ENCODE results near the gene PRPSAP2.
"Not testable (repeated sequence)": the region's sequence is repeated elsewhere in the genome, so short reads cannot be mapped to it uniquely, and the experiment has no call there.

PRPSAP2 gene

DNA sequence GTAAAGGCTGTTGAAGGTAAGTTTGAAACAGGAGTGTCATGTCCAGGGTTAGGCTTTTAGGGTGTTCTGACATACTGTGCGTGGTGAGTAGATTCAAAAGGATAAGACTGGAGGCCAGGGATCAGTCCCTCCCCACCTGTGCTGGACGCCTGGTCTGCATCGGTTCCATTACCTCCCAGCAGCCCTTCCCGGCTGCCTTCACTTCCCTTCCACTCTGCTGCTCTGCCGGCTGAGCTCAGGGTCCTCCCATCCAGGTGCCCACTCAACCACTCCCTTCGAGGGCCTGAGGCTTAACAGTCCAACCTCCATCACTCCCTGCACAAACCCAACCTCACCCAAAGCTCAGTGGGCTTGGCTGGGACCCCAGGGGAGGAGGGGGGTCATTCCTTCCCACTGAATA is 89.9 kb downstream of the PRPSAP2 start:
- DNase-seq, result no peak

DNA sequence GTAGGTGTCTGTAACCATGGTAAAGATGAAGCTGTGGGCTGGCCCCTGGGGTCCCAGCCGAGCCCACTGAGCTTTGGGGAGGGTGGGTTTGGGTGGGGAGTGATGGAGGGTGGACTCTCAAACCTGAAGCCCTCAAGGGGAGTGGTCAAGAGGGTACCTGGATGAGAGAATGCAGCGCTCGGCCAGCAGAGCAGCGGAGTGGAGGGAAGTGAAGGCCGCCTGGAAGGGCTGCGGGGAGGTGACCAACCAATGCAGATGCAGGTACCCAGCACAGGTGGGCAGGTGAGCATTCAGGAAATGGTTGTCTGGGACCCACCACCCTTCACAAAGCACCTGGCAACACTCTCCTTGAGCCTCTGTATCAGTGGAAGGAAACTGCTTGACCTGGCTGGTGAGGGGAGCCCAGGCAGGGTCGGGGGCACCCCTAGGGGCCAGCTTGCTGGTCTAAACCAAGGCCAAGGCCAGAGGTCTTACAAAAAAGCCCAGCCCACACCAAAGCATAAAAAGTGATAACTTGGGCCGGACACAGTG is 90.6 kb downstream of the PRPSAP2 start:
- no peak for DNase-seq

DNA sequence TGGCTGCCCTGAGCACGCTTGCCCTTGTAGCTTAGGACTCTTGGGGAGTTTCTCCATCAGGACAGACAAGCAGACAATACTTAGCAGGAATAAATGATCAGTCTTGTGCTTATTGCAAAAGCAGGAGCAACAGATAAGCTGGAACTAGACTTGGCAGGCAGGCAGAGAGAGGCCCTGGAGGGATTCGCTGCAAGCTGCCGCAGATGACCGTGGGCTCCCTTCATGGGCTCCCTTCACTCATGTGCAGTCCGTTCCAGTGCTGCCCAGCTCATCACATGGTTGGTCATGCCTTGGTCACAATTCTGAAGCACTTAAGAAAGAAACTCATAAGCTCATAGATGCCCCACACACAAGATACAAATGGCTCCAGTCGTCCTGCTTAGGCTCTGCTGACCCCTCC is 91.6 kb downstream of the PRPSAP2 start:
- no peak for DNase-seq

DNA sequence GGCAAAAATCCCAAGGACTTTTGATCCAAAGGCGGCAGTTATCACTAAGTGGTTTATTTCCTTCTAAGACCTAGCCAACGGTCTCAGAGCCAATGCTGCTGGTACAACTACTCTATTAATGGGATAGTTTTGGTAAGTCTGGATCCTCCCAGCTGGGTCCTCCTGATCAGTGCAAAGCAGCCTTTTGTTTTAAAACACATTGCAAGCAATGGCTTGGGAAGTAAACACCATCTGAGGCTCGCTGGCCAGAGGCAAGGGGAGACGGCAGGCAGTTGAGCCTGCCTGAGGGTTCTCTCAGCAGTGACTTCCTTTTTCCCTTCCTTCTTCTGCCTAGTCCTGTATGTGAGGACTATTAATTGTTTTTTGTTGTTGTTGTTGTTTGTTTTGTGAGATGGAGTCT is 92.4 kb downstream of the PRPSAP2 start:
- no peak for DNase-seq

DNA sequence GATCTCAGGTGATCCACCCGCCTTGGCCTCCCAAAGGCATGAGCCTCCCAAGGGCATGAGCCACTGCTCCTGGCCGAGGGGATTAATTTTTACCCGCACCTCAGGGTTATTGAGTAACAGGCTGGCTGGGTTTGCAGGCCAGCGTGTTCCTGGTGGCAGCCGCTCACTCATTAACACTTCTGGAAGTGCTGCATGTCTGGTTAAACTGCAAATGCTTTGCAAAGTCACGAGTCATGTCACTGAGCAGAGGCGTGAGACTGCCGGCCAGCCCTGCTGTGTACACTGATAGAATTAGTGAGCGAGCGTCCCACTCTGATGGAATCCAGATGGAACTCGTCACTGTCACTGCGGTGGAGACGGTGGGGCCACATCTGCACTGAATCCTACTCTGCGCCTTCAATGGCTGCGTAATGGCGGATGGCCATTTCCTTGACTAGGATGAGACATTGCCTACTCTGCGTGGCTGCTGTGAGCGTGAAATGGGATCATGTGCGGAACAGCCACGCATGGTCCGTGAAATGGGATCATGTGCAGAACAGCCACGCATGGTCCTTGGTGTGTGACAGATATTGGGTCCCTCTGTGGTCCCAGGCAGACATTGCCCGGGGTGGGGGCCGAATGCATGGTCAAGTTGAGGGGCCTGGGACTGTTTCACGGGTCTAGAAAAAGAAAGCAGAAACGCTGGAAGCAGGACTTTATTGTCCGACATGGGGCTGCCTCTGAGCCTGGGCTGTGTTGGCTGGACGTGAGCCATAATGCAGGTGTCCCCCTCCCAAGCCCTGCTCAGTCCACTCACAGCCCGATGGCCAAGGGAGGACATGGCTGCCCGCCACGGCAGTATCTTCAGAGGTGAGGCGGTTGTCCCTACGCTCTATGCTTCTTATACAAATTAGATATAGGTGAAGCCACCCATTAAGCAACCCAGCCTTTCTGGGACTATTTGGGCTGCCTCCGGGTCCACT is 93.3 kb downstream of the PRPSAP2 start:
- DNase-seq, result no peak

DNA sequence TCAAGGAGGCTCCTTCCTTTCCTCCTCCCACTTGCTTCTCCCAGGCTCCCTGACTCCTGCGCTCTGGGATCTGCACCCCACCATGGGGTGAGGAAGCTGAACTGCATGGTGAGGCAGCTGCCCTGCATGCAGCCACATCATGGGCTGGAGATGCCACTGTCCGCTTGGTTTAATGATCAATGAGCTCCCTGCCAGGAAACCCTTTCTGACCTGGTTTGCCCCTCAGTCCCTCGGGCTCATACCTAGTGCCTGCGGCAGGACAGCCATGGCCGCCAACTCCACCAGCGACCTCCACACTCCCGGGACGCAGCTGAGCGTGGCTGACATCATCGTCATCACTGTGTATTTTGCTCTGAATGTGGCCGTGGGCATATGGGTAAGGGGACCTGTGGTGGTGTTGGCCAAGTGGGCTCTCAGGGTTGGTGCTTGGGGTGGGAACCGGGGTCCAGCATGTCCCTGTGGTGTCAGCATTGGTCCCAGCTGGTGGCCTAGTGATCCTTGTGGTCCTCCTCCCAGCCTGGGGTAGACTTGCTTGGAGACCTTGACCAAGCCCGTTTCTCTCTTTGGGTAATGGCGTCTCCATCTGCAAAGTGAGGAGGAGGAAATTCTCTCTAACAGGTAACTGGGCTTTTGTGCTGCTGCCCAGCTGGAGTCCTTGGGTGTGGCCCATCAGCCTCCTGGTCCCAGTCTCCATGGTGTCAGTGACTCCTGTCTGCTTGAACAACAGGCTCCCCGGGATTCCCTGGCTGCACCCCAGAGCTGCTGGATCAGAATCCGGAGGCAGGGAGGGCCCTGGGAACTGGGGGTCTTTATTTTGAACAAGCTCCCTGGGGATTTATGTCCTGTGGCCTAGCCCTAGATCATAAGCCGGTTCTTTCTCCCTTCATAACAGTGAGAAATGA is 94.3 kb downstream of the PRPSAP2 start, which contains the start of gene SLC5A10:
Gene SLC5A10, plus strand, starts transcription at position 225 of the 902 bp plus-strand sequence. Its CDS starts 41 bp downstream, at position 266.
- no peak for DNase-seq

DNA sequence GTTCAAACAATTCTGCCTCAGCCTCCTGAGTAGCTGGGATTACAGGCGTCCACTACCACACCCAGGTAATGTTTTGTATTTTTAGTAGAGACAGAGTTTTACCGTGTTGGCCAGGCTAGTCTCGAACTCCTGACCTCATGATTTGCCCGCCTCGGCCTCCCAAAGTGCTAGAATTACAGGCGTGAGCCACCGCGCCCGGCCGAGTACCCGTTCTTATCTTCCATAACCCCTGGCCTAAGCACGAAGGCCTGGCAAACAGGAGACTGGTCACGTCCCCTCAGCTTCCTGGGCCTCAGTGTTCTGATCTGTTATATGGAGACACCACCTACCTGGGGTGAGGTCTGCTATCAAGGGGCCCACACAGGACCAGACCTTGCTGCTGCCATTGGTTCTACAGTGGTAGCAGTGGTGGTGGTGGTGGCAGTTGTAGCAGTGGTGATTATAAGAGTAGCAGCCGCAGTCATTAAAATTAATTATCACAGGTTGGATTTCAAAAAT is 95.3 kb downstream of the PRPSAP2 start:
- DNase-seq, result no peak

DNA sequence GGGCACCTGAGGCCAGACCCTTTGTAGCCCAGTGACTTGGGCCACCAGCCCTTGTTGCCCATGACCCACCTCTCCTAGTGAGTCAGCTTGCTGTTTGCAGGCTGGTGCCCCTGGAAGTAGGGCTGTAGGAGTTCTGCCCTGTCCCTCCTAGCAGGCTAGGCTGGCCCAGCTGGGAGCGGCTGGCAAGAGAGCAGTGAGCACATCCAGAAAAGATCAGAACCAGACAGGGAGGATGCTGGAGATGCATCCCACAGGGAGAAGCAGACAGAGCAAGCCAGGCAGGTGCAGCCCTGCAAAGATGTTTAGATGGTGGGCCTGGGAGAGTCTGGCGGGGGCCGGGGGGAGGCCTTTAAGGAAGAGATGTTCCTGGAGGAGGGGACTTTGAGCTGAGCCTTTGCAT is 96.4 kb downstream of the PRPSAP2 start:
- no peak for DNase-seq

DNA sequence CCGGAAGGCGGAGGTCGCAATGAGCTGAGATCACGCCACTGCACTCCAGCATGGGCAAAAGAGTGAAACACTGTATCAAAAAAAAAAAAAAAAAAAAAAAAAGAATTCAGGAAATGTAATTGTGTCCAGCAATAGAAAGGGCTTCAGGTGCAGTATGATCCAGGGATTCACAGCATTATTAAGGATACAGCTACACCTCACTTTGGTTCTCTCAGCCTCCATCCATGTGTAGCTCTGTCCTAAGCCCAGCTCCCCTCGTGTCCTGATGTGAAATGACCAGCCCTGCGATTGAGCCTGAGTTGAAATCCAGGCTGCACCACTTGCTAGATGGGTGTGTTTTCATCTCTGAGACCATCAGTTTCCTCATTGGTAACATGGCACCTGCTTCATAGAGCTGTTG is 97.1 kb downstream of the PRPSAP2 start:
- DNase-seq, result no peak

DNA sequence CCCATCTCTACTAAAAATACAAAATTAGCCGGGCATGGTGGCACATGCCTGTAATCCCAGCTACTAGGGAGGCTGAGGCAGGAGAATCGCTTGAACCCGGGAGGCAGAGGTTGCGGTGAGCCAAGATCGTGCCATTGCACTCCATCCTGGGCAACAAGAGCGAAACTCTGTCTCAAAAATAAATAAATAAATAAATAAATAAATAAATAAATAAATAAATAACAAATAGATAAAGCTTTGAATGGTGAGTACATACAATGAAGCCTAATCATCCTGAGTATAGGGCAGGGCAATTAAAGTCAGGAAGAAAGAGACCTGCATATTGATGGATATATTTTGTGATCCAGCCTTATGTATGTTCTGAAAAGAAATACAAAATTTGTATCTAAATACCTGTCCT is 98.1 kb downstream of the PRPSAP2 start:
- DNase-seq, result not testable (repeated sequence)

DNA sequence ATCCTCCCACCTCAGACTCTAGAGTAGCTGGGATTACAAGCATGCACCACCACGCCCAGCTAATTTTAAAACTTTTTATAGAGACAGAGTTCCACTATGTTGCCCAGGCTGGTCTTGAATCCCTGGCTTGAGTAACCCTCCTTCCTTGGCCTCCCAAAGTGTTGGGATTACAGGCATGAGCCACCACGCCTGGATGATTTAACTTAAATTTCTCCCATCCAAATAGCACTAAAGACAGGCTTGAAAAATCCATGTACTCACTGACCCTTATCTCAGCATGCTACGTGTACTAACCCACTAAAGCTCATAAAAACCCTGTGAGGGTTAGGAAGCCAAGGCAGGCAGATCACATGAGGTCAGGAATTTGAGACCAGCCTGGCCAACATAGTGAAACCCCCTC is 98.7 kb downstream of the PRPSAP2 start:
- DNase-seq, result no peak

DNA sequence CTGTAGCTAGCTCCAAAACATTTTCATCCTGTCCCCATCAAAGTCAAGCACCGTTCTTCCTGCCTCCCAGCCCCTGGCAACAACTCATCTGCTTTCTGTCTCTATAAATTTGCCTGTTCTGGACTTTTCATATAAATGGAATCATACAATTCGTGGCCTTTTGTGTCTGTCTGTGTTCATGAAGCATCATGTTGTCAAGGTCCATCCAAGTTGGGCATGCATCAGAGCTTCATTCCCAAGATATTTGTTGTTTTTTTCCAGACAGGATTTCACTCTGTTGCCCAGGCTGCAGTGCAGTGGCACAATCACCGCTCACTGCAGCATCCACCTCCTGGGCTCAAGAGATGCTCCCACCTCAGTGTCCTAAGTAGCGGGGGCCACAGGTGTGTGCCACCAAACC is 99.9 kb downstream of the PRPSAP2 start:
- no peak for DNase-seq

DNA sequence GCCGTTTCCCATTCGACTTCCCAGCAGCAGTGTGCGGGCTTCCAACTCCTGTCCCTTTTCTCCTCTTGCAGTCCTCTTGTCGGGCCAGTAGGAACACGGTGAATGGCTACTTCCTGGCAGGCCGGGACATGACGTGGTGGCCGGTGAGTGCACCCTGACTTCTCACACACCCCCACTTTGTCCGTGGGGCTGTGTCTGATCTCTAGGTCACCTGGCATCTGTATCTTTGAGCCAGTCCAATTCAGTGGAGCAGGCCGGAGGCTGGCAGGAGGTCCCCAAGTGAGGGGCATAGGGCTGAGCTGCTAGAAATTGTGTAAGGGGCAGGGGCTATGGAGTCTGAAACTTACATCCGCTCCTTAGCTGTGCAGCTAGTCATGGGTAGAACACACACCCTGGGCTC is 100.7 kb downstream of the PRPSAP2 start:
- DNase-seq, result no peak

DNA sequence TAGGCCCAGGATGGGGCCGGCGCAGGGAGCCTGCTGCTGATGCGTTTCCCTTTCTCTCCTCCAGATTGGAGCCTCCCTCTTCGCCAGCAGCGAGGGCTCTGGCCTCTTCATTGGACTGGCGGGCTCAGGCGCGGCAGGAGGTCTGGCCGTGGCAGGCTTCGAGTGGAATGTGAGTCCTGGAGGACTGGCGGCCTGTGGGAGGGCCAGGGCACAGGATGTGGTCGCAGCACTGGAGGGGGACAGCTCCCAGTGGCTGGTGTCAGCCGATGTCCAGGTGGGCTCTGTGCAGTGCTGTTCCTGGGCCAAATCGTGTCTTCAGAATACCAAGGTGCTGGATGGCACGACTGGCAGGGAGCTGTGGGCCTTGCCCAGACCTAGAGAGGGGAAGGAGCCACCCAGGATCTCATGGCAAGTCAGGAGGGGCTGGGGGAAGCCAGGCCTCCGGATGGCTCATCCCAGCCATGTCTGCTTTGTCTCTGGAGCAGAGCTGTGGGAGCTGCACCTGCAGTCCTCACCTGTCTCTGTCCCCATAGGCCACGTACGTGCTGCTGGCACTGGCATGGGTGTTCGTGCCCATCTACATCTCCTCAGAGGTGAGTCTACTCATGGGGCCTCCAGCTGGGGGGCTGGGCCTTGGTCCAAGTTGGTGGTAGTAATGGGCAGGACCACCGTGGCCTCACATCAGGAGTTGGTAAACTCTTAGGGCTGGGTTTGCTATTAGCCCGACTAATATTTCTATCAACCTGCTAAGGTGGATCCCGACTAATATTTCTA is 101.3 kb downstream of the PRPSAP2 start:
- DNase-seq, result no peak

DNA sequence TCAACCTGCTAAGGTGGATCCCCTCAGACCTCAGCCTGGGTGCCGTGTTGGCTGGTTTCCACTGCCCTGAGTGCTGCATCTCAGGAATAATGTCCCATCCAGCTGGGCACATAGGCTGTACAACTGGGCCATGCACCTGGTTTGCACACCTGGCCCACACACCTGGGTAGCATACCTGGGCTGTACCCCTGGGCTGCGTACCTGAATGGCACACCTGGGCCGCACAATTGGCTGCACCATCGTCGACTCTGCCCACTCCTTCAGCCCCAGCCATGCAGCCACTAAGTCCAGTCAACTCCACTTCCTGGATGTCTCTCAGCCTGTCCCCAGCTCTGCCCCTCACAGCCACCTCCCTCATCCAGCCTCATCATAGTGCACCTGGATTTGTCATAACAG is 101.9 kb downstream of the PRPSAP2 start:
- DNase-seq, result no peak

DNA sequence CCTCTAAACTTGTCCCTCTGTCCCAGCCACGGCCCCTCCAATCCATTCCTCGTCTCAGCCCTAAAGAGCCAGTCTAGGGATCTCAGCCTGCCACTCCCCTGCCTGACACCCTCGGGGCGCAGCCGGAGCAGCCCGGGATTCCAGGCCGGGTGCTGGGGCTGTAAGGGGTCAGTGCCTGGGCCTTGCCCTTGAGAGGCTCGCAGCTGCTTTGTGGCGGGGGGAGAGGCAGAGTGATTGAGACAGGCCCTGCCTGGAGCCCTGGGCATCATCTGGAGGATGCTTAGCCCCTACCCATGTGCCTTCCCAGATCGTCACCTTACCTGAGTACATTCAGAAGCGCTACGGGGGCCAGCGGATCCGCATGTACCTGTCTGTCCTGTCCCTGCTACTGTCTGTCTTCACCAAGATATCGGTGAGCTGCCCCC is 102.3 kb downstream of the PRPSAP2 start:
- no peak for DNase-seq

DNA sequence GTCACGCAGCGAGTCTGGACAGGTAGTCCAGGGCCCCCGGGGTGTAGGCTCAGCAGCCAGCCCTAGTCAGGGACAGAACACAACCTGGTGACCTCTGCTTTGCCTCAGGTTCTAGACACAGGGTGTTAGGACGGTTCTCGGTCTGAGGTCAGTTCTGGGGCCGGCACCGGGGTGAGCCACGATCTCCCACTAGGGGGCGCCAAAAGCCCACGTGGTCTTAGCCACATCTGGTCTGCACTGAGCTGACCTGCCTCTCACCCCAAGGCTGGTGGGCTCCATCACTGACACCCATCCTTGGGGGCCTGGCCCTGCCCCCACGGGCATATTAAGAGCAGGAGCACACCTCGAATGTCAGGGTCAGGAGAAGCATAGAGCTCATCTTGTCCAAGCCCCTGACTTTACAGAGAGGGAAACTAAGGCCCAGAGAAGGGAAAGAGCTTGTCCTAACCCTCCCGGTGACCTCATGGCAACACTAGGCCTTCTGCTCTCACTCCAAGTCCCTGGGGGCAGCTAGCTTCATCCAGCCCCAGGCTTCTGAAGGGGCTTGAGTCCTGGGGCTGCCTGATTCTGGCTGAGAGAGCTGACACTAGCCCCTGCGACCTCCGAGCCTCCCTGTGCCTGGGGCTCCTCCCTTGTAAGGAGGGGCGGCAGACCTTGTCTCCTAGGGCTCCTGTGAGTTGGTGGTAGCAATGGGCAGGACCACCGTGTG is 103.0 kb downstream of the PRPSAP2 start:
- DNase-seq, result peak; percentile 70 to 78

DNA sequence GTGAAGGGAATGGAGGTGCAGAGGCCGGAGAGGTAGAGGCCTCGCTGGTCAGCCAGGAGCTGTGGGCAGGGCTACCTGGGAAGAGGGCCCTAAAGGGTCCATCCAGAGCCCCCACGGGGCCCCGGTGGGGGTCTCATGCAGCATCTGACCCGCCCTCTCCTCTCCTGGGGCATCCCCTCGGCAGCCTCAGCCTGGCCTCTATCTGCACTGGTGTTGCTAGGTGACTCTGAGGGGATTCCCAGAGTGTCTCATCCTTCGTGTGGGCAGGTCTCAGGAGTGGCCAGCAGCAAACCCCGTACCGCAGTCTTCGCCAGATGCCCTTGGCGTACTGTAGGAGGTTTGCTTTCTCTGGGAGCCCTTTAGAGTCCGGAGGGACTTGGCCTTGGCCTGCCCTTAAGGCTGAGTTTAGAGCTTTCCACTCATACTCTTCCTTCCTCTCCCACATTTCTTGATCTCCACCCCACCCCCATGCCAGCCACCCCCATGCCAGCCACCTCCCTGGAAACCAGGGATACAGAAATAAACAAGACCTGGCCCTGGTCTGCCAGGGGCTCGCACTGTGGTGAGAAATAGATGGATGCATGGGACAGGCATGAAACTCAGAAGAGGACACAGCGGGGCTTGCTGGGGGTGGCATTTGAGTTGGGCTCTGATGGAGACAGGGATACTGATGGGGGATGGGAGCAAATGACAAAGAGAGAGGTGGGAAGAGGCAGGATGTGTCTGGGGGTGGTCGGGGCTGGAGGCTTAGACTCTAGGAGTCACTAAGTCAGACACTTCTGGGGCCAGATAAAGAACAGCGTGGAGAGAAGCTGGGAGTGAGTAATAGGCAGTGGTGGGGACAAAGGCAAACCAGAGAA is 103.9 kb downstream of the PRPSAP2 start:
- no peak for DNase-seq

DNA sequence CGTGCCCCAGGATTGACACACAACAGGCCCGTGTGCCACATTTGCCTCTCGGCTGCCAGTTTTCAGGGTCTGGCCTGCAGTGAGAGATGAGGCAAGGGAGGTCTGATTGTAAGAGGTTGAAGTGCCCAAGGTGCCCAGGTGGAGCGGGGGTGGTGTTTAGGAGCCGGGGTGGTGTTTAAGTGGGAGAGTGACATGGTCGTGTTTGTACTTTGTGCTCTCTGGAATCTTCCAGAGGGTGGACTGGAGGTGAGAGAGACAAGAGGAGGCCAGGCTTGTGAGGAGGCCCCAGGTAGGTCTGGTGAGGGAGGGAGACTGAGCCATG is 104.5 kb downstream of the PRPSAP2 start:
- no peak for DNase-seq

DNA sequence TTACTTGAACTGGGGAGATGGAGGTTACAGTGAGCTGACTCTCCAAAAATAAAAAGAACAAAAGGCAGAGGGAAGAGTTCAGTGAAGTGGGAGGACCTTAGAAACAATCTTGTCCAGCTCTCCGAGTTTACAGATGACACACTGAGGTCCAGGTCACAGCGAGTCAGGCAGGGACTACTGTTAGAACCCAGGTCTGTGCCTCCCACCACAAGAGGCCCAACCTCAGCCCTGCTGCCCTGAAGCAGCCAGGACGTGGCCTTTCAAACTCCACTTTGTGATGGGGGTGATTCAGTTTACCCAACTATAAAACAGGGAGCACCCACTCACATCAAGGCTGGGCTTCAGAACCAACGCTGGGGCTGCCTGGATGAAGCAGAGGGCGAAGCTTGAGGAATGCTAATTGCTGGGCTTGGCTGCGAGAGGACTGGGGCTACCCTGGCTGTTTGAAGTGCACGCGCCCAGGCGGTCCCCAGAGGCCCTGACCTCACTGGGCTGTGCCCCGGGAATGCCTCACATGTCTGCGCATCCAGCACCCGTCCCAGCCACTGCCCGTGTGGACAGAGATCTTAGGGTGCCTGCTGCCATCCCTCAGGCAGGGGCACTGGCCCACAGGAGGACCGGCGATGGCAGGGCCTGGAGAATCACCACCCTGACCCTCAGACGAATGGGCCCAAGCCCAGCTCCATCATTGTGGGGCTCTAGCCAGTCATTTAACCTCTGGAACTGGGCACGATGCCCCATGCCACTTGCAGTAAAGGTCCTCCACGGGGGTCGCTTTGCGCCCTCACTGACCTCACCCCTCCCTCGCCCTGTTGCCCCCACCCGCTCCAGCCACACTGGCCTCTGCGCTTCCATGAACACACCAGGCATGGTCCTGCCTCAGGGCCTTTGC is 105.4 kb downstream of the PRPSAP2 start:
- no peak for DNase-seq

Data from activated CD4-positive, alpha-beta T cell treated with anti-CD3 and anti-CD28 coated beads for 4 hours (primary cell).